MM.1S (cell line): ENCODE data around the gene SNTG2.

ENCODE experiments used
- DNase-seq: peaks from one replicate; pipeline ENCODE4 v3.0.0-alpha.2; 2015
- H2AFZ ChIP-seq: fragments of 300-600 bp; sonication (generic); 2 replicates; pipeline ENCODE4 v1.6.0; 2016; ENCODE audit warnings: antibody characterized with exemption, low read length
- H3F3A ChIP-seq: fragments of 300-600 bp; sonication (generic); 2 replicates; pipeline ENCODE4 v1.6.1; 2016; ENCODE audit warnings: mild to moderate bottlenecking, antibody characterized with exemption, low read length, moderate library complexity, mixed read lengths; ENCODE audit not compliant: insufficient read depth
- H3K27ac ChIP-seq: fragments of 300-600 bp; sonication (generic); 2 replicates; pipeline ENCODE4 v1.5.1; 2016; ENCODE audit warnings: mild to moderate bottlenecking, low read length
- H3K27me3 ChIP-seq: fragments of 300-600 bp; sonication (generic); replicated peaks from 2 replicates; pipeline ENCODE4 v1.6.0; 2016; ENCODE audit warnings: low read length; ENCODE audit not compliant: insufficient read depth
- H3K36me3 ChIP-seq: fragments of 300-600 bp; sonication (generic); replicated peaks from 2 replicates; pipeline ENCODE4 v1.6.1; 2016; ENCODE audit warnings: mild to moderate bottlenecking, low read length, mixed read lengths; ENCODE audit not compliant: insufficient read depth
- H3K4me1 ChIP-seq: fragments of 300-600 bp; sonication (generic); 2 replicates; pipeline ENCODE4 v1.6.1; 2016; ENCODE audit warnings: low read length, mixed read lengths
- H3K4me2 ChIP-seq: fragments of 300-600 bp; sonication (generic); 2 replicates; pipeline ENCODE4 v1.6.0; 2016; ENCODE audit warnings: low read depth, low read length
- H3K4me3 ChIP-seq: fragments of 300-600 bp; sonication (generic); 2 replicates; pipeline ENCODE4 v1.5.1; 2016; ENCODE audit warnings: low read length, mixed read lengths
- H3K79me2 ChIP-seq: fragments of 300-600 bp; sonication (generic); 2 replicates; pipeline ENCODE4 v1.6.1; 2016; ENCODE audit warnings: mixed run types, low read length, mixed read lengths
- H3K9ac ChIP-seq: fragments of 300-600 bp; sonication (generic); 2 replicates; pipeline ENCODE4 v1.6.1; 2016; ENCODE audit warnings: low read length, mixed read lengths
- H3K9me2 ChIP-seq: fragments of 300-600 bp; sonication (generic); replicated peaks from 2 replicates; pipeline ENCODE4 v1.6.1; 2016; ENCODE audit warnings: mild to moderate bottlenecking, low read length, mixed read lengths; ENCODE audit not compliant: insufficient read depth
- H3K9me3 ChIP-seq: fragments of 300-600 bp; sonication (generic); replicated peaks from 2 replicates; pipeline ENCODE4 v1.6.1; 2016; ENCODE audit warnings: mild to moderate bottlenecking, low read length, mixed read lengths; ENCODE audit not compliant: insufficient read depth
- H4K20me1 ChIP-seq: fragments of 300-600 bp; sonication (generic); 2 replicates; pipeline ENCODE4 v1.6.1; 2016; ENCODE audit warnings: mild to moderate bottlenecking, low read length, moderate library complexity, mixed read lengths; ENCODE audit not compliant: insufficient read depth
- CTCF ChIP-seq: fragments of 300-600 bp; sonication (generic); IDR thresholded peaks from 2 replicates; pipeline ENCODE4 v1.5.1; 2016; ENCODE audit warnings: antibody characterized with exemption, low read length, mixed read lengths
- EZH2 ChIP-seq: fragments of 300-600 bp; sonication (generic); optimal IDR thresholded peaks from 2 replicates; pipeline ENCODE3; 2017; ENCODE audit warnings: low read depth, mild to moderate bottlenecking, antibody characterized with exemption, low read length, mixed read lengths
- EZH2phosphoT487 ChIP-seq: fragments of 300-600 bp; sonication (generic); IDR thresholded peaks from 2 replicates; pipeline ENCODE4 v1.6.1; 2018; ENCODE audit warnings: antibody characterized with exemption, low read length

SNTG2 gene

GRCh38 chr2:1294900-1295299 lies 344.3 kb downstream of the SNTG2 start:
- Histone ChIP-seq H3K4me1 (no peaks in the 10 kb centered on the region), H3K9me2 (no peaks in the 10 kb centered on the region), H3K4me2 (no peak overlapping the region), H3K79me2 (no peaks in the 10 kb centered on the region), H3K9me3 (no peaks in the 10 kb centered on the region), H3K36me3 (no peaks in the 10 kb centered on the region), H2AFZ (no peak overlapping the region), H3K4me3 (no peak overlapping the region), H3K27ac (no peak overlapping the region), H4K20me1 (no peaks in the 10 kb centered on the region), H3K9ac (no peak overlapping the region), H3K27me3 (no peaks in the 10 kb centered on the region), H3F3A (no peaks in the 10 kb centered on the region)
- DNase-seq = no peak
- no peak for TF ChIP-seq CTCF
- no peak for TF ChIP-seq EZH2
- TF ChIP-seq EZH2phosphoT487 = no peak

GRCh38 chr2:1295740-1296139 lies 345.1 kb downstream of the SNTG2 start:
- Histone ChIP-seq H3K79me2 (no peaks in the 10 kb centered on the region), H3K4me3 (no peak overlapping the region), H4K20me1 (no peaks in the 10 kb centered on the region), H3K27me3 (no peaks in the 10 kb centered on the region), H3K9ac (no peak overlapping the region), H3F3A (no peaks in the 10 kb centered on the region), H3K36me3 (no peaks in the 10 kb centered on the region), H3K9me3 (no peaks in the 10 kb centered on the region), H3K4me1 (no peaks in the 10 kb centered on the region), H3K27ac (no peak overlapping the region), H3K9me2 (no peaks in the 10 kb centered on the region), H2AFZ (no peak overlapping the region), H3K4me2 (no peak overlapping the region)
- TF ChIP-seq EZH2phosphoT487 = no peak
- no peak for TF ChIP-seq EZH2
- TF ChIP-seq CTCF = no peak
- DNase-seq = no peak

- TF ChIP-seq EZH2 (no peak), EZH2phosphoT487 (no peak), CTCF (no peak)
- Histone ChIP-seq H3K9ac (no peak overlapping the region), H2AFZ (no peak overlapping the region), H3K79me2 (no peaks in the 10 kb centered on the region), H3K27ac (no peak overlapping the region), H3K27me3 (no peaks in the 10 kb centered on the region), H3F3A (no peaks in the 10 kb centered on the region), H4K20me1 (no peaks in the 10 kb centered on the region), H3K9me3 (no peaks in the 10 kb centered on the region), H3K9me2 (no peaks in the 10 kb centered on the region), H3K4me3 (no peak overlapping the region), H3K4me1 (no peaks in the 10 kb centered on the region), H3K4me2 (no peak overlapping the region), H3K36me3 (no peaks in the 10 kb centered on the region)
- no peak for DNase-seq
These were observed 346.9 kb downstream of the SNTG2 start for GRCh38 chr2:1297372-1298159.
